ENCODE results near the gene WFS1.

WFS1 gene

GRCh38 chr4:6269616-6270511 is at the start of gene WFS1:
Gene WFS1 (plus strand): TSS chr4:6269850. CDS start chr4:6277456, 7,606 bp downstream.
- peak; percentile 94 to 98 (median 95) for DNase-seq

GRCh38 chr4:6221301-6221850 is 48.3 kb upstream of the WFS1 start:
- DNase-seq, result no peak

DNA sequence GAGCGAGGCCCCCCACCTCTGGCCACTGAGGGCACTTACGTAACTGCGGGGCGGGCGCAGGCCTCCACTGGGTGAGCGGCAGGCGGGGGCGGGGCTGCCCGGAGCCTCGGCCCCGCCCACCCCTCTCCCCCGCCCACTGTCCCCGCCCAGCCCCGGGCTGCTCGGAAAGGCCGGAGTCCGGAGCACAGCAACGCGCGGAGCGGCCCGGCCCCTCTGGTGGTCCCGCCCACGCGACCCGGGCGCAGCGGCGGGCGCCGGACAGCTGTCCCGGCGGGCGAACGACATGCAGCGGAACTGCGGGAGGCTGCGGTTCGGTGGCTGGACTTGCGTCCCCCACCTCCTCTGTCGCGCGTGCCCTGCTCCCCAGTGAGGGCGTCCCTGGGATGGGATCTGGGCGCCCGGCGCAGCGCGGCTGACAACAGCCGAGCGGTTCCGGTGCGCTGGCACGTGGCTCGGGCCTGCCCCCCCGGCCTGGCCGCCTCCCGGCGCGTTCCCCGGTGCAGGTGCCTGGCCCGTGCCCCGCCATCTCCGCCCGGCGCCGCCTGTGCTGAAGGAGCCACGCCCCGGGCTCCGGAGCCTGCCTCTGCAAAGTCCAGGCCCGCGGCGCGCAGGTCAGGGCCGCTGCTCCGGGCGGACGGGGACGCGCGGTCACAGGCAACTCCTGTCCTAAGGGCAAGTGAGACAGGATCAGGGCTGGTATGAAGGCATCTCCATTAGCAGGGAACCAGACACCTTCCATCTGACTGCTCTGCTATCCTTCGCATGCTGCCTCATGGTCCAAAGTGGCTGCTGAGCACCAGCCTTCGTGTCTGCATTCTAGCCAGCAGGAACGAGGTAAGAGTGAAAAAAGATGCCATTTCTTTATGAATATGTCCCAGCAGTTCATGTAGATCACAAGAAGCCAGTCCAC is 47.5 kb upstream of the WFS1 start:
- no peak for DNase-seq

DNA sequence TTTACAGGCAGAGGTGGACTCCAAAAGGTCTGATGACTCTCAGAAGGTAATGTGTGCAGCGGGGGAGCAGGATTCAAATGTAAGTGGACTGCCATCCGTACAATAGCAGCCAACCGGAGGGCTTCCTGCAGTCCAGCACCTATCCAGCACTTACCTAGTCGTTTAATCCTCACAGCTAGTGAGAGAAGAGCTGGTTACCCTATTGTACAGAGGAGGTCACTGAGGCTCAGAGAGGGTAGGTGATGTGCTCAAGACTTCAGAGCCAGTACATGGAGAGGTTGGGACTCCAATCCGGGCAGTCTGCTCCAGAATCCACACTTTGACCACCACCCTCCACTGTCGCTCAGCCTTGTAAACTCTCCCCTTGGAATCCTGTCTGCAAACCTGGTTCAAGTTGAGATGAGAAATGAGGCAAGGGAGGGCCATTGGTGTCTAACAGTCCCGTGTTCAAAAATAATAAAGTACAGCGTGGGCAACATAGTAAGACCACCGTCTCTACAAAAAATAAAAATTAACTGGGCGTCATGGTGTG is 46.8 kb upstream of the WFS1 start:
- DNase-seq, result no peak

DNA sequence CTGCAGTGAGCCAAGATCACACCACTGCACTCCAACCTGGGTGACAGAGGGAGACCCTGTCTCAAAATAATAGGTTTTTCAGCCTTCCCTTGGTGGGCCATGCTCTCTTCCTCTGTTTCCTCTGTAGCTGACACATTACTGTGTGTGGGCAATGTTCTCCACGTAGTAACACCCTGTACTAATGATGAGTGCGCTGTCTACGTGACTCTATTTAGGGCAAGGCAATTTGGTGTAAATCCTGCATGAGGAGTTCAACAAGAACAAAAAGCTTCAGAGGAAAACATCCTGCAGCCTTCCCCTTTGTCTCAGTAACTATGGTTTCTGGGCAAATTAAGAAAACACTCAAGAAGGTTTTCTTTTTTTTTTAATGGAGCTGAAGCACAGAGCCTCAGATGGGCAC is 44.9 kb upstream of the WFS1 start:
- no peak for DNase-seq

DNA sequence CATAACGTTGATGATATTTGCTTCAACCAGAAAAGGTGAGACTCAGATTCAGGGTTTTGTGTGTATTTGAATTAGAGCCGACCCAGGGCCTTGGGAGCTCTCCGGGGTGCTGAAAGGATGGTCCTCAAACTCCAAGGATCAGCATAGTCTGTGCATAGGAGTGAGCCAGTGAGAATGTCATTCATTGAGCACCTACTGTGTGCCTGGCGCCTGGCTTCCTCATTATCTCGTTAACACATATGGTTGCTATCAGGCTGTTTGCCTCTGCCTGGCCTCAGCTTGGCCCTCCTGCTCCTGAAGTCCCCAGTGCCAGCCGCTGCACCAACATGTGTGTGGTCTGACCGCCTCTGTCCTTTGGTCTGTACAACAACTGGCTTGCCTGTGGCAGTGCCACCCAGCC is 44.2 kb upstream of the WFS1 start:
- DNase-seq, result no peak

DNA sequence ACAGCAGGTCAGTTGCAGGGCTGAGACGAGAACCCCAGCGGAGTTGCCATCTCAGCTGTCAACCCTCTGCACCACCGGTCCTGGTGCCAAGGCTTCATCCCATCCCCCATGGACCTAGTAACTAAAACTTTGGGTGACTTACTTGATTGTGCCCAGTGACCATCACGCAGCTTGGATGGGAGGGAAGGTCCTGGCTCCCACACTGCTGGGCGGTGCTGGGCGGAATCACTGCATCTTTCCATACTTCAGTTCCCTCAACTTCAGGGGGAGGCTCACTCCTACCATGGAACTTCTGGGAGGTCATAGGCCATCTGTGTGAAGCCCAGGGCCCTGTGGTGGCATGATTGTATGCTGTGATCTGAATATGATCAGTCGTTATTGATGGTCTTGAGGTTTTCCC is 43.1 kb upstream of the WFS1 start:
- no peak for DNase-seq

- DNase-seq, result no peak
Observed at GRCh38 chr4:6227412-6228157, 42.1 kb upstream of the WFS1 start.

GRCh38 chr4:6228158-6229067 is 41.2 kb upstream of the WFS1 start:
- DNase-seq, result no peak

DNA sequence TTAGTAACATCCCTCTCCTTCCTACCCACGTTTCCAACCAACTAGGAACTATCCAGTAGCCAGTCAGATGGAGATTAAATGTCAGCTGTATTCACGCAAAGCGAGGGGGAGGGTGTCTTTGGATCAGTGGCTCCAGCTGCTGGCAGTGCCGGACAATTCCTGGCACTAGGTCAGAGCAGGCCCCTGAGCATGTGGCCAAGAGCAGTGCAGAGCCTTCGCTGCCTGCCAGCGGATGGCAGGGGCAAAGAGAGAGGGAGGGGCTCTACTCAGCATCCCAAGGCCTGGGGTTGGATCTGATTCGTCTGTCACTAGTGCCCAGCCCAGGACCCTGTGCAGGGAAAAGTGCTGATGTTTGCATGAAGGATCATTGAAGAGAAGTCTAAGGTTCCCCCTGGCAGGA is 40.6 kb upstream of the WFS1 start:
- DNase-seq, result no peak

GRCh38 chr4:6229671-6230501 is 39.8 kb upstream of the WFS1 start:
- no peak for DNase-seq

DNA sequence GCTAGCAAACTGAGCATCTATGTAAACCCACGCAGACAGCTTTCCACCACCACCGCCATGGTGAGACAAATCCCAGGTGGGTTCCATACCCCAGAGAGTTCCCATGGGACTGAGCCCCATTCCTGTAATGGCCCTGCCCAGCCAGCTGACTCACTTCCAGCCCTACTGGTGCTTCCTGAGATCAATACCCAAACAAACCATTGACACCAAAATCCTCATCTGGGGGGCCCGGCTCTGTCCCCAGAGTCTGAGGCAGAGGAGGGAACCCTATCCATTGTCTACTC is 39.2 kb upstream of the WFS1 start:
- no peak for DNase-seq

- no peak for DNase-seq
Observed at GRCh38 chr4:6230827-6231662, 38.6 kb upstream of the WFS1 start.

- DNase-seq, result no peak
Observed at GRCh38 chr4:6231663-6232165, 37.9 kb upstream of the WFS1 start.

- DNase-seq, result no peak
Observed at GRCh38 chr4:6232836-6233785, 36.5 kb upstream of the WFS1 start.

DNA sequence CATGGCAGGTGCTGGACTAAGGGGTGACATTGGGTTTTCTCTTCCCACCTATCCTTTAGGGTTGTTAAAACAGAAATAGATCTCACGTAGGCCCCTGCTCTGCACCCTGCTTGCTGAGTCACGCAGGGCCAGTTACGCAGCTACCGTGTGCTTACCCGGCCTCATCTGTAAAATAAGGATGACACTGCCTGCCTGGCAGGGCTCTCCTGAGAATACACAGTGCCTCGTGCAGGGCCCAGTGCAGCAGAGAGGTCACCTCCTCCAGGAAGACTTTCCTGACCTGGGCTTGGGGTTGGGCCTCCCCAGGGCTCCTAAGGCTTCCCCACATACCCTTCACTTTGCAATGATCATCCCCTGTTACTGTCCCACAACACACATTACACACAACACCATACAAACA is 35.7 kb upstream of the WFS1 start:
- no peak for DNase-seq

DNA sequence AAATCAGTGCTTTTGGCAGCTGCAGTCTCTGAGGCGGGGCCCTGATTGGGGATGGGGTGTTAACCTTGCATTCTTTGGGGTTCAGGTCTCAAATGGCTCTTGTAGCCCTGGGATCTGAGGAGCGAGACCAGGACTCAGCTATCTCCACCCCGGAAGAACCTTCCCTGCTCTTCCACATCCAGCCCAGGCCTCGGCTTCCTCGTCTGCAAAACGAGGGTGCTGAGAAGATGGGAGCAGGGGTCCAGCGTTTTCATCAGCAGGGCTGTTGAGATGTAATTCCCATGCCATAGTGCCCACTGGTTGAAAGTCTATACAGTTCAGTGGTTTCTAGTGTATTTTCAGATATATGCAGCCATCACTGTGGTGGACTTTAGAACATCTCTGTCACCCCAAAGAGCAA is 34.6 kb upstream of the WFS1 start:
- DNase-seq, result no peak

GRCh38 chr4:6235901-6236640 is 33.6 kb upstream of the WFS1 start:
- no peak for DNase-seq

All from activated CD4-positive, CD25-positive, alpha-beta regulatory T cell (primary cell).